Epithelial cell of proximal tubule (primary cell): ENCODE results near the gene ASCC1. TPM values are rescaled to one million over a fixed set of nuclear protein-coding genes. Genes with fewer than 3 reads are reported as not detected.
A peak's percentile ranks its signal among the peaks of the same experiment; 100 is the strongest.
"Not testable (repeated sequence)": the region's sequence is repeated elsewhere in the genome, so short reads cannot be mapped to it uniquely, and the experiment has no call there.

Source experiments
- DNase-seq: peaks from one replicate; pipeline ENCODE4 v3.0.0-alpha.2; 2011; ENCODE audit warnings: low read depth
- H3K4me3 ChIP-seq: 2 replicates; pipeline ENCODE4 v1.5.1; 2011; ENCODE audit warnings: low read depth, mild to moderate bottlenecking, low read length
- CTCF ChIP-seq: conservative IDR thresholded peaks from 2 replicates; pipeline ENCODE4 v1.5.1; 2012; ENCODE audit warnings: low read depth, mild to moderate bottlenecking, low read length
- total RNA-seq: library from RNA; depleted of rRNA; stranded (reverse); fragments of >200 nt; gene quantifications from 2 replicates; pipeline ENCODE4 v1.2.3, GENCODE V29; 2015

The ASCC1 gene
- total RNA-seq, 1 donor from 2014 or later = 21.4 TPM

- no peak overlapping the region for H3K4me3 ChIP-seq
- DNase-seq = no peak
- no peak for TF ChIP-seq CTCF
Measured at GRCh38 chr10:72121389-72121788, 94.7 kb downstream of the ASCC1 start.

GRCh38 chr10:72116372-72116771 lies 99.7 kb downstream of the ASCC1 start:
- DNase-seq = no peak
- TF ChIP-seq CTCF = no peak
- H3K4me3 ChIP-seq = no peak overlapping the region

- DNase-seq = no peak
- TF ChIP-seq CTCF = no peak
- no peak overlapping the region for H3K4me3 ChIP-seq
Measured at GRCh38 chr10:72114706-72115450, 101.2 kb downstream of the ASCC1 start.

- DNase-seq = no peak
- H3K4me3 ChIP-seq = no peak overlapping the region
- no peak for TF ChIP-seq CTCF
Measured at GRCh38 chr10:72110673-72111401, 105.2 kb downstream of the ASCC1 start.

- DNase-seq = no peak
- TF ChIP-seq CTCF = no peak
- no peak overlapping the region for H3K4me3 ChIP-seq
Measured at GRCh38 chr10:72109636-72110157, 106.4 kb downstream of the ASCC1 start.

GRCh38 chr10:72108830-72109635 lies 107.0 kb downstream of the ASCC1 start:
- no peak overlapping the region for H3K4me3 ChIP-seq
- no peak for TF ChIP-seq CTCF
- DNase-seq = peak; percentile 56

GRCh38 chr10:72108004-72108370 lies 108.1 kb downstream of the ASCC1 start:
- not testable (repeated sequence) for H3K4me3 ChIP-seq

More at GRCh38 chr10:72108004-72108370, 108.1 kb downstream of the ASCC1 start:
- DNase-seq = not testable (repeated sequence)
